Measurements from ENCODE around the gene WDR36. TPM values are rescaled to one million over a fixed set of nuclear protein-coding genes. Genes with fewer than 3 reads are reported as not detected.

WDR36 gene
- 76.6 and 91.0 TPM in 2 replicates for total RNA-seq

GRCh38 chr5:111092062-111092853, at the start of gene WDR36:
WDR36 (plus strand) TSS chr5:111092348; CDS start chr5:111092457, 109 bp downstream.

GRCh38 chr5:111071413-111071812, 20.7 kb upstream of the WDR36 start, which contains the start of gene TSLP:
TSLP (plus strand) TSS chr5:111071713; CDS start chr5:111071891, 178 bp downstream.

Other genes starting within 250 kb of the WDR36 start
- gene TSLP, start 20.6 kb upstream of the WDR36 start, total RNA-seq = 2.5 and 3.1 TPM in 2 replicates
- 5.0 and 10.8 TPM in 2 replicates for gene CAMK4, start 132.0 kb downstream of the WDR36 start, total RNA-seq